ENCODE data around the gene PDE3A. TPM values are rescaled to one million over a fixed set of nuclear protein-coding genes. Genes with fewer than 3 reads are reported as not detected.

Gene PDE3A
- total and polyA plus RNA-seq, 2 of the 4 experiments (the other 2 are of a cell fraction), result 0.09 to 0.18 TPM

DNA sequence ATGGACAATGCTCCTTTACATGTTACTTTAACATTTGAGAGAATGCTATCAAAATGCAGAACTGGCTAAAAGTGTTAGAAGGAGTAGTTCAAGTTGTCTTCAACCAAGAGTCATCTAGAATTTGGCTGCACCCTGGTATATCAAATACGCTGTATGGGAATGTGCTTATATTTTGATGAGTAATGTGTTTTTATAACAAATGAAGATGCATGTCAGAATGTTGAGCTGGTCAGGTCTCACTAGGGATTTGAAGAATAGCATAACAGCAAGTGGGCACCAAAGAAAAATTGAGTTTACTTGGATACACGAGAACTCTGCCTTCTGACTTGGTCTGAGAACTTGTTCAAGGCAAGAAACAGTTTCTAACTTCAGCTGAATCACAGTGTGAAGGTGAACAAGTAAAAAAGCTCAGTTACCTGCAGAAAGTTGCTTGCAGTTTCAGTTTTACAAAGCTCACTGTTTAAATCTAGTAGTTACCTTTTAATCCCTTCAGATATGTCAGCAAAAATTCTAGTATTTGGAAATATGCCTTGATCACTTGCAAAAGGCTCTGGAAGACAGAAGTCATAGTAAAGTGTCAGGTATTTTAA is 82.3 kb downstream of the PDE3A start:
- no CpG with 5 or more reads among the region's 2 CpGs for WGBS, 2 experiments (ENCODE audit: extremely low coverage in 2 of 2, insufficient read length in 1 of 2)

More for the DNA sequence above, 82.3 kb downstream of the PDE3A start:
- Histone ChIP-seq H2BK5ac (ENCODE audit: low read depth, low read length, poor library complexity, severe bottlenecking) (no peak overlapping the region), H3K14ac (replicated peaks; ENCODE audit: low read depth, low read length) (no peak overlapping the region), H4K91ac (ENCODE audit: insufficient read depth, low read depth, low read length) (no peak overlapping the region), H2BK15ac (ENCODE audit: low read depth, low read length) (no peak overlapping the region), H3K9me1 (ENCODE audit: insufficient read depth, low read length) (no peaks in the 10 kb centered on the region), H3K4me3 (ENCODE audit: insufficient read depth, low read depth, low read length) (no peak overlapping the region), H3K9ac (ENCODE audit: low read depth, low read length) (no peak overlapping the region), H3K4me1 (ENCODE audit: control insufficient read depth, insufficient read depth, low read length) (peaks cover 6% of the 10 kb centered on the region; the same call in 1 of the 2 replicates), H4K5ac (ENCODE audit: low read depth, low read length) (0 out of 2 replicates have a peak overlapping the region, but pooled peaks have one; percentile 1), H3K4me2 (ENCODE audit: low read depth, low read length) (0 out of 2 replicates have a peak overlapping the region, but pooled peaks have one; percentile 14), H3K27me3 (ENCODE audit: control insufficient read depth, insufficient read depth, low read length) (no peaks in the 10 kb centered on the region), H4K20me1 (ENCODE audit: insufficient read depth, low read length) (no peaks in the 10 kb centered on the region), H3K79me1 (ENCODE audit: low read depth in 1 of 2, low read length in 2 of 2) (no peaks in the 10 kb centered on the region), H2AK5ac (ENCODE audit: low read depth, low read length) (no peak overlapping the region), H2AK9ac (replicated peaks; ENCODE audit: low read depth, low read length, poor library complexity) (no peak overlapping the region), H2AFZ (replicated peaks; ENCODE audit: low read length, poor library complexity) (no peak overlapping the region), H3K4ac (ENCODE audit: low read depth, low read length) (no peak overlapping the region), H3K18ac (ENCODE audit: low read depth, low read length) (no peak overlapping the region), H3K9me3 (ENCODE audit: control insufficient read depth, insufficient read depth, low read length) (no peaks in the 10 kb centered on the region), H3K56ac (ENCODE audit: extremely low read depth, insufficient read depth, low read length) (no peak overlapping the region), H3K27ac (ENCODE audit: insufficient read depth, low read length) (no peak overlapping the region), H3K23ac (ENCODE audit: low read depth, low read length) (no peak overlapping the region), H3K36me3 (ENCODE audit: control insufficient read depth, insufficient read depth, low read length) (no peaks in the 10 kb centered on the region; the same call in 1 of the 2 replicates), H2BK20ac (ENCODE audit: low read depth, low read length) (no peak overlapping the region), H2BK120ac (ENCODE audit: low read depth, low read length) (no peak overlapping the region), H4K8ac (ENCODE audit: low read depth in 2 of 2, low read length in 2 of 2) (no peak overlapping the region)
- ChIA-PET CTCF (interaction anchor here (1.0 kb wide), 1 partner anchor 712 kb away, joined by 3 read pairs; no protein-coding TSS in a partner anchor), POLR2A (ENCODE audit: unreplicated experiment) (no interaction called here)
- no TSS peak for BruUV-seq (replicated peaks)
- in situ Hi-C loops (cut with MboI; ENCODE audit: low sequenced_read_pairs) (loop anchor here (25.0 kb wide), 1 partner anchor 712 kb away; no protein-coding TSS in a partner anchor), intact Hi-C loops (cut with micrococcal nuclease) (no loop called here), dilution Hi-C loops (cut with HindIII; ENCODE audit: low sequenced_read_pairs, unreplicated experiment) (no loop called here)
- DNase-seq, result no peak
- no peak for ATAC-seq (ENCODE audit: low read depth)
- TF ChIP-seq FOS (IDR thresholded peaks at IDR 0.05; ENCODE audit: low read depth, low read length) (no peak), MAFK (IDR thresholded peaks at IDR 0.05; ENCODE audit: low read depth, low read length) (peak; percentile 67)

Data from IMR-90 (cell line).